Astrocyte (in vitro differentiated cells and primary cell): Measurements from ENCODE around the gene ATP2B2. TPM values are rescaled to one million over a fixed set of nuclear protein-coding genes. Genes with fewer than 3 reads are reported as not detected.

Source experiments
- DNase-seq: peaks from one replicate; pipeline ENCODE4 v3.0.0-alpha.2; 2010; ENCODE audit warnings: low read depth
- FAIRE-seq: peaks from 2 replicates; lab custom pipeline; 2011; peaks lifted over from hg19 to GRCh38; lab: Jason Lieb, UNC
- H2AFZ ChIP-seq: 2 replicates; pipeline ENCODE4 v1.6.0; 2012; ENCODE audit warnings: low read depth, low read length, inconsistent platforms
- H3K27ac ChIP-seq: 2 replicates; pipeline ENCODE4 v1.5.1; 2011; ENCODE audit warnings: low read depth, low read length, inconsistent platforms
- H3K27me3 ChIP-seq: 2 replicates; pipeline ENCODE4 v1.6.0; 2011; ENCODE audit warnings: low read length, inconsistent platforms; ENCODE audit not compliant: insufficient read depth
- H3K36me3 ChIP-seq: 2 replicates; pipeline ENCODE4 v1.5.1; 2011; ENCODE audit warnings: low read length, inconsistent platforms; ENCODE audit not compliant: insufficient read depth
- H3K4me1 ChIP-seq: 2 replicates; pipeline ENCODE4 v1.5.1; 2011; ENCODE audit warnings: low read length, inconsistent platforms; ENCODE audit not compliant: insufficient read depth
- H3K4me2 ChIP-seq: 2 replicates; pipeline ENCODE4 v1.6.0; 2012; ENCODE audit warnings: low read length, inconsistent platforms
- H3K4me3 ChIP-seq: 2 replicates; pipeline ENCODE4 v1.5.1; 2011; ENCODE audit warnings: low read depth, mild to moderate bottlenecking, low read length, inconsistent platforms; ENCODE audit not compliant: insufficient read depth
- H3K79me2 ChIP-seq: 2 replicates; pipeline ENCODE4 v1.6.0; 2012; ENCODE audit warnings: mild to moderate bottlenecking, low read length, inconsistent platforms; ENCODE audit not compliant: insufficient read depth
- H3K9ac ChIP-seq: 2 replicates; pipeline ENCODE4 v1.6.0; 2012; ENCODE audit warnings: mild to moderate bottlenecking, low read length, inconsistent platforms
- H3K9me3 ChIP-seq: 2 replicates; pipeline ENCODE4 v1.5.1; 2012; ENCODE audit warnings: low read depth, mild to moderate bottlenecking, low read length, inconsistent platforms; ENCODE audit not compliant: insufficient read depth
- H4K20me1 ChIP-seq: 2 replicates; pipeline ENCODE4 v1.6.0; 2012; ENCODE audit warnings: low read length, inconsistent platforms; ENCODE audit not compliant: insufficient read depth
- H3K27ac Mint-ChIP-seq: one replicate; pipeline ENCODE4 v1.8.0; 2021; ENCODE audit warnings: mild to moderate bottlenecking, mixed read lengths; ENCODE audit not compliant: unreplicated experiment
- H3K27me3 Mint-ChIP-seq: one replicate; pipeline ENCODE4 v1.8.0; 2021; ENCODE audit warnings: low read depth, mixed read lengths; ENCODE audit not compliant: unreplicated experiment
- H3K36me3 Mint-ChIP-seq: one replicate; pipeline ENCODE4 v1.8.0; 2021; ENCODE audit warnings: low read depth, mixed read lengths; ENCODE audit not compliant: unreplicated experiment
- H3K4me1 Mint-ChIP-seq: one replicate; pipeline ENCODE4 v1.8.0; 2021; ENCODE audit warnings: low read depth, mixed read lengths; ENCODE audit not compliant: unreplicated experiment
- H3K4me3 Mint-ChIP-seq: one replicate; pipeline ENCODE4 v1.8.0; 2021; ENCODE audit warnings: mild to moderate bottlenecking, moderate library complexity, mixed read lengths; ENCODE audit not compliant: unreplicated experiment
- H3K9me3 Mint-ChIP-seq: one replicate; pipeline ENCODE4 v1.8.0; 2021; ENCODE audit warnings: mild to moderate bottlenecking, mixed read lengths; ENCODE audit not compliant: unreplicated experiment
- EZH2 ChIP-seq: IDR thresholded peaks from 2 replicates; pipeline ENCODE4 v1.6.1; 2012; ENCODE audit warnings: mild to moderate bottlenecking, low read length, inconsistent platforms; ENCODE audit not compliant: insufficient read depth
- total RNA-seq: library from RNA; stranded (reverse); gene quantifications from 2 replicates; pipeline ENCODE4 v1.2.1, GENCODE V29; 2021
- TF ChIP-seq, protein P1 (sequence below): IDR thresholded peaks from 2 replicates; pipeline ENCODE4 v1.5.1; 2011; ENCODE audit warnings: low read depth, mild to moderate bottlenecking, inconsistent platforms, low read length, moderate library complexity; ENCODE audit not compliant: insufficient read depth

ATP2B2 gene
- total RNA-seq, 1 donor from 2014 or later, result 0.05 TPM

DNA sequence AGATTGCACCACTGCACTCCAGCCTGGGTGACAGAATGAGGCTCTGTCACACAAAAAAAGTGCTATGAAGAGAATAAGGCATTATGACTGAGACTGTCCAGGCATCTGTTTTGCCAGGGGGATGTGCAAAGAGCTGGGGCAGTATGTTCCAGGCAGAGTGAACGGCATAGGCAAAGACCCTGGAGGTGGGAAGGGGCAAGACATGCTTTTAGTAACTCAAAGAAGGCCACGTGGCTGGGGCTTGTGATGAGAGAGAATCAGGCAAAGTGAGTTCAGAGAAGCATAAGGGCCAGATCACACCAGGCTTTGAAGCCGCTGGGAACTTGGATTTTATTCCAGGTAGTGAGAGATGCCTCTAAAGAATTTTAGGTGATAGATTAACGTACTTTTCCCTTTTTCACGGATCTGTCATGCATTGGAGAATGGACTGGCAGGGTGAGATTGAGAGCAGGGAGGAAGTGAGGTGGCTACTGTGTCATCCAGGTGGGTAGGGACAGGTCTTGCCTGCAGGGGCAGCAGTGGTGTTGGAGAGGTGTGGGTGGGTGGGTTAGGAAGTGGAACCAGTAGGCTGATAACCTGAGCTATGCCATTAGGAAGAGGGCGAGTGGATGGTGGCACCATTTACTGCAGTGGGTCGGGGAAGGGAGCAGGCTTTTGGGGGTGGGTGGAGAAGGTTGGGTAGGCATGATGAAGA, 31.7 kb downstream of the ATP2B2 start:
- Histone ChIP-seq H3K9ac (no peak overlapping the region), H3K79me2 (no peaks in the 10 kb centered on the region), H3K36me3 (no peaks in the 10 kb centered on the region), H3K9me3 (no peaks in the 10 kb centered on the region), H2AFZ (no peak overlapping the region), H3K27me3 (peaks cover 10% of the 10 kb centered on the region), H3K4me1 (no peaks in the 10 kb centered on the region), H3K4me3 (no peak overlapping the region), H3K27ac (no peak overlapping the region), H4K20me1 (no peaks in the 10 kb centered on the region), H3K4me2 (no peak overlapping the region)
- Mint-ChIP-seq H3K27ac (peak overlapping the region; percentile 75), H3K9me3 (peaks cover 6% of the 10 kb centered on the region), H3K4me1 (peaks cover 8% of the 10 kb centered on the region), H3K36me3 (peaks cover 2% of the 10 kb centered on the region), H3K4me3 (no peak overlapping the region), H3K27me3 (peaks cover 77% of the 10 kb centered on the region)
- DNase-seq (no peak), FAIRE-seq (no peak)
- TF ChIP-seq EZH2, result no peak
- TF ChIP-seq, protein P1, sequence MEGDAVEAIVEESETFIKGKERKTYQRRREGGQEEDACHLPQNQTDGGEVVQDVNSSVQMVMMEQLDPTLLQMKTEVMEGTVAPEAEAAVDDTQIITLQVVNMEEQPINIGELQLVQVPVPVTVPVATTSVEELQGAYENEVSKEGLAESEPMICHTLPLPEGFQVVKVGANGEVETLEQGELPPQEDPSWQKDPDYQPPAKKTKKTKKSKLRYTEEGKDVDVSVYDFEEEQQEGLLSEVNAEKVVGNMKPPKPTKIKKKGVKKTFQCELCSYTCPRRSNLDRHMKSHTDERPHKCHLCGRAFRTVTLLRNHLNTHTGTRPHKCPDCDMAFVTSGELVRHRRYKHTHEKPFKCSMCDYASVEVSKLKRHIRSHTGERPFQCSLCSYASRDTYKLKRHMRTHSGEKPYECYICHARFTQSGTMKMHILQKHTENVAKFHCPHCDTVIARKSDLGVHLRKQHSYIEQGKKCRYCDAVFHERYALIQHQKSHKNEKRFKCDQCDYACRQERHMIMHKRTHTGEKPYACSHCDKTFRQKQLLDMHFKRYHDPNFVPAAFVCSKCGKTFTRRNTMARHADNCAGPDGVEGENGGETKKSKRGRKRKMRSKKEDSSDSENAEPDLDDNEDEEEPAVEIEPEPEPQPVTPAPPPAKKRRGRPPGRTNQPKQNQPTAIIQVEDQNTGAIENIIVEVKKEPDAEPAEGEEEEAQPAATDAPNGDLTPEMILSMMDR, result no peak

DNA sequence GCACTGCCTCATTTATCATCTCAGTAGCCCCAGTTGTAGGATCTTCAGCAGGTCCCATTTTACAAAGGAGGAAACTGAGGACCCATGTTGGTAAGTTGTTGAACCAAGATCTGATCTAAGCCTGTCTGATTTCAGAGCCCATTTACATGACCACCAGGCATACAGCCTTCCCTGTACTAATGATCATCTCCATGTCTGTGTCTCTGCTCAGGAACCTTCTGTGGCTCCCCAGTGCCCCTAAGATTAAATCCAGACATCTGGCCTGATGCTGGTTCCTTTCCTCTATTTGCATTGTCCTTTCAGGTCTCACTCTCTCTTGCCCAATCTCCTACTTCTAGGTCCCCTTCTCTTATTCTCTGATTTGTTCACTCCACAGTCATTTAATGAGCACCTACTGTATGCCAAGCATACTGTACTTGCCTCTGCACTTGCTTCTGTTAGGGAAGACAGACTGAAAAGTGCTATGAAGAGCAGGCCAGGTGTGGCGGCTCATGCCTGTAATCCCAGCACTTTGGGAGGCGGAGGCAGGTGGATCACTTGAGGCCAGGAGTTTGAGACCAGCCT, 32.4 kb downstream of the ATP2B2 start:
- Histone ChIP-seq H3K9ac (no peak overlapping the region), H3K36me3 (no peaks in the 10 kb centered on the region), H2AFZ (no peak overlapping the region), H3K4me1 (no peaks in the 10 kb centered on the region), H3K27me3 (peaks cover 10% of the 10 kb centered on the region), H3K4me2 (no peak overlapping the region), H3K4me3 (no peak overlapping the region), H3K27ac (no peak overlapping the region), H3K9me3 (no peaks in the 10 kb centered on the region), H3K79me2 (no peaks in the 10 kb centered on the region), H4K20me1 (no peaks in the 10 kb centered on the region)
- Mint-ChIP-seq H3K27ac (no peak overlapping the region), H3K4me3 (no peak overlapping the region), H3K36me3 (peaks cover 2% of the 10 kb centered on the region), H3K27me3 (peaks cover 77% of the 10 kb centered on the region), H3K9me3 (peaks cover 1% of the 10 kb centered on the region), H3K4me1 (peaks cover 8% of the 10 kb centered on the region)
- TF ChIP-seq, protein P1, result no peak
- no peak for TF ChIP-seq EZH2
- FAIRE-seq (no peak), DNase-seq (no peak)

DNA sequence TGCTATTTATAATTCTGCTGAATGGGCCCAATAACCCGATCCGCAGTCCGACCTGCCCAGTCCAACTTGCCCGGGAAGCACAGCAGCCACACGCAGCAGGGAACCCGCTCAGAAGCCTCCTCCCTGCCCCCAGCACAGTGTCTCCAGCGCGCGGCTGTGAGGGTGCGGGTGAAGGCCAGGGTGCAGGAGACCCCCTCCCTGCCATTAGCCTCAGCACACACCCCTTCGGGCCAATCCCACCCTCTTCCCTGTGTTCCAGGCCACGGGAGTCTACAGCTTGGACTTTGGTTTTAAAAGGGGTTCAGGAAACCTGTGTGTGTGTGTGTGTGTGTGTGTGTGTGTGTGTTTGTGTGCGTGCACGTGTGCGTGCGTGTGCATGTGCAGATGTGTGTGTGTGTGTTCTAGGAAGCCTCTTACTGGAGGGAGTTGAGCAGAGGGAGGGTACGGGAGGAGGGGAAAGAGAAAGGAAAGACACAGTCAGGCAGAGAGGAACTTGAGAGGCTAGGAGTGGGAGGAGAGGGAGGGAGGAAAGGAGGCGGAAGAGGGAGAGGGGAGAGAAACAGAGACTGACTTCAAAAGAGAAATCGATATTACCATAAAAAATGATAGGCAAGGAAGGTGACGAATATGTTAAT, 34.2 kb downstream of the ATP2B2 start:
- Histone ChIP-seq H4K20me1 (no peaks in the 10 kb centered on the region), H3K27me3 (peaks cover 16% of the 10 kb centered on the region), H3K4me1 (no peaks in the 10 kb centered on the region), H3K36me3 (no peaks in the 10 kb centered on the region), H3K4me3 (no peak overlapping the region), H2AFZ (no peak overlapping the region), H3K27ac (no peak overlapping the region), H3K9ac (no peak overlapping the region), H3K9me3 (no peaks in the 10 kb centered on the region), H3K79me2 (no peaks in the 10 kb centered on the region), H3K4me2 (peak overlapping the region; percentile 28)
- peaks cover 8% of the 10 kb centered on the region for H3K4me1 Mint-ChIP-seq
- H3K27me3 Mint-ChIP-seq, result peaks cover 81% of the 10 kb centered on the region
- DNase-seq, result peak; percentile 1
- no peak overlapping the region for H3K27ac Mint-ChIP-seq
- no peak for FAIRE-seq
- no peak overlapping the region for H3K4me3 Mint-ChIP-seq
- H3K9me3 Mint-ChIP-seq, result peaks cover 1% of the 10 kb centered on the region
- TF ChIP-seq, protein P1, result no peak
- peak; percentile 36 for TF ChIP-seq EZH2
- H3K36me3 Mint-ChIP-seq, result peaks cover 2% of the 10 kb centered on the region
